ENCODE measurements around the gene RSPO4.

The RSPO4 gene

GRCh38 chr20:922781-923180 lies 79.3 kb downstream of the RSPO4 start:
- H3K9ac ChIP-seq (ENCODE audit: low read length): no peak overlapping the region
- H3F3A ChIP-seq (ENCODE audit: insufficient read depth, low read length): no peaks in the 10 kb centered on the region
- TF ChIP-seq EZH2 (optimal IDR thresholded peaks at IDR 0.05; ENCODE audit: low read depth, low read length) (no peak), EZH2phosphoT487 (IDR thresholded peaks at IDR 0.05; ENCODE audit: low read length) (no peak), CTCF (IDR thresholded peaks at IDR 0.05; ENCODE audit: low read length) (no peak)
- H3K9me3 ChIP-seq (replicated peaks; ENCODE audit: insufficient read depth, low read length): no peaks in the 10 kb centered on the region
- H3K79me2 ChIP-seq (ENCODE audit: low read length): no peaks in the 10 kb centered on the region
- no peaks in the 10 kb centered on the region for H3K36me3 ChIP-seq (replicated peaks; ENCODE audit: insufficient read depth, low read length)
- no peak for DNase-seq
- no peak overlapping the region for H2AFZ ChIP-seq (ENCODE audit: low read length)
- no peaks in the 10 kb centered on the region for H3K4me1 ChIP-seq (ENCODE audit: low read length)
- no peak overlapping the region for H3K4me2 ChIP-seq (ENCODE audit: low read depth, low read length)
- H3K27me3 ChIP-seq (replicated peaks; ENCODE audit: insufficient read depth, low read length): no peaks in the 10 kb centered on the region; the same call in 1 of the 2 replicates
- H3K27ac ChIP-seq (ENCODE audit: low read length): no peak overlapping the region
- H3K9me2 ChIP-seq (replicated peaks; ENCODE audit: insufficient read depth, low read length): no peaks in the 10 kb centered on the region
- no peak overlapping the region for H3K4me3 ChIP-seq (ENCODE audit: low read length)
- no peaks in the 10 kb centered on the region for H4K20me1 ChIP-seq (ENCODE audit: insufficient read depth, low read length)

GRCh38 chr20:921068-921467 lies 81.0 kb downstream of the RSPO4 start:
- Histone ChIP-seq H3K9me2 (replicated peaks; ENCODE audit: insufficient read depth, low read length) (no peaks in the 10 kb centered on the region), H3K9ac (ENCODE audit: low read length) (no peak overlapping the region), H3K4me3 (ENCODE audit: low read length) (no peak overlapping the region), H3F3A (ENCODE audit: insufficient read depth, low read length) (no peaks in the 10 kb centered on the region), H3K79me2 (ENCODE audit: low read length) (no peaks in the 10 kb centered on the region), H3K27me3 (replicated peaks; ENCODE audit: insufficient read depth, low read length) (peaks cover under 1% of the 10 kb centered on the region; the same call in 1 of the 2 replicates), H3K4me1 (ENCODE audit: low read length) (no peaks in the 10 kb centered on the region), H4K20me1 (ENCODE audit: insufficient read depth, low read length) (no peaks in the 10 kb centered on the region), H3K4me2 (ENCODE audit: low read depth, low read length) (no peak overlapping the region), H2AFZ (ENCODE audit: low read length) (no peak overlapping the region), H3K9me3 (replicated peaks; ENCODE audit: insufficient read depth, low read length) (no peaks in the 10 kb centered on the region), H3K27ac (ENCODE audit: low read length) (no peak overlapping the region), H3K36me3 (replicated peaks; ENCODE audit: insufficient read depth, low read length) (no peaks in the 10 kb centered on the region)
- DNase-seq: no peak
- no peak for TF ChIP-seq CTCF (IDR thresholded peaks at IDR 0.05; ENCODE audit: low read length)

- no peaks in the 10 kb centered on the region for H3K9me3 ChIP-seq (replicated peaks; ENCODE audit: insufficient read depth, low read length)
- no peak overlapping the region for H2AFZ ChIP-seq (ENCODE audit: low read length)
- no peak overlapping the region for H3K9ac ChIP-seq (ENCODE audit: low read length)
- no peaks in the 10 kb centered on the region for H3K9me2 ChIP-seq (replicated peaks; ENCODE audit: insufficient read depth, low read length)
- TF ChIP-seq CTCF (IDR thresholded peaks at IDR 0.05; ENCODE audit: low read length) (no peak), EZH2phosphoT487 (IDR thresholded peaks at IDR 0.05; ENCODE audit: low read length) (no peak), EZH2 (optimal IDR thresholded peaks at IDR 0.05; ENCODE audit: low read depth, low read length) (no peak)
- no peak for DNase-seq
- H3K4me3 ChIP-seq (ENCODE audit: low read length): no peak overlapping the region
- no peak overlapping the region for H3K27ac ChIP-seq (ENCODE audit: low read length)
- H3F3A ChIP-seq (ENCODE audit: insufficient read depth, low read length): no peaks in the 10 kb centered on the region
- H3K4me1 ChIP-seq (ENCODE audit: low read length): no peaks in the 10 kb centered on the region
- H3K36me3 ChIP-seq (replicated peaks; ENCODE audit: insufficient read depth, low read length): no peaks in the 10 kb centered on the region
- no peaks in the 10 kb centered on the region for H4K20me1 ChIP-seq (ENCODE audit: insufficient read depth, low read length)
- H3K4me2 ChIP-seq (ENCODE audit: low read depth, low read length): no peak overlapping the region
- H3K79me2 ChIP-seq (ENCODE audit: low read length): no peaks in the 10 kb centered on the region
- peaks cover 4% of the 10 kb centered on the region; the same call in 1 of the 2 replicates for H3K27me3 ChIP-seq (replicated peaks; ENCODE audit: insufficient read depth, low read length)
Observed at GRCh38 chr20:920311-920710, 81.8 kb downstream of the RSPO4 start.

Data from MM.1S (cell line).